GM12878 (cell line): ENCODE data around the gene PCCA. TPM values are rescaled to one million over a fixed set of nuclear protein-coding genes. Genes with fewer than 3 reads are reported as not detected.

Experiments used
- ATAC-seq: fragments of 200-7000 bp; cut with Tn5 transposase; 3 replicates; pipeline ENCODE4 v1.9.1; 2020; ENCODE audit warnings: mild to moderate bottlenecking, moderate library complexity
- BruUV-seq: library from RNA; stranded (reverse); fragments of 400-500 nt; replicated peaks from 2 replicates; lab custom pipeline; 2021; lab: Mats Ljungman, UMichigan
- CTCF ChIA-PET: fragments of 300-600 bp; sonication (Branson Sonifier 250); formaldehyde crosslinking; extraction: SDS; loops from one replicate; lab custom pipeline; 2021; ENCODE audit warnings: inconsistent platforms; lab: Yijun Ruan, JAX
- POLR2A ChIA-PET: fragments of 350-600 bp; formaldehyde crosslinking; extraction: SDS; loops from one replicate; lab custom pipeline; 2021; ENCODE audit warnings: inconsistent platforms; lab: Charles Lee
- RAD21 ChIA-PET: fragments of 300-600 bp; sonication (Branson Sonifier 250); formaldehyde crosslinking; loops from one replicate; lab custom pipeline; 2023; ENCODE audit warnings: antibody characterized with exemption; ENCODE audit not compliant: unreplicated experiment; lab: Charles Lee
- SMC1A ChIA-PET: fragments of 300-600 bp; sonication (Branson Sonifier 250); formaldehyde crosslinking; loops from one replicate; lab custom pipeline; 2023; ENCODE audit not compliant: unreplicated experiment, uncharacterized antibody; lab: Charles Lee
- DNase-seq: peaks from one replicate; pipeline ENCODE4 v3.0.0-alpha.2; 2011; ENCODE audit warnings: low read depth, low spot score
- FAIRE-seq: peaks from 3 replicates; lab custom pipeline; 2011; peaks lifted over from hg19 to GRCh38; lab: Jason Lieb, UNC
- H2AFZ ChIP-seq: 2 replicates; pipeline ENCODE4 v1.6.0; 2011; ENCODE audit warnings: low read depth, low read length, control low read depth; ENCODE audit not compliant: control insufficient read depth
- H3K27ac ChIP-seq: 2 replicates; pipeline ENCODE4 v1.5.1; 2011; ENCODE audit warnings: control low read depth; ENCODE audit not compliant: control insufficient read depth, insufficient read depth
- H3K27me3 ChIP-seq, 2 experiments: replicated peaks in 1 of 2; 2 replicates each; pipeline versions ENCODE4 v1.6.0 to v1.6.1; 2011; ENCODE audit warnings: low read length in 1 of 2; ENCODE audit not compliant: control insufficient read depth in 2 of 2, insufficient read depth in 2 of 2
- H3K36me3 ChIP-seq, 2 experiments: 2 replicates each; pipeline ENCODE4 v1.5.1; 2011; ENCODE audit warnings: low read length in 1 of 2; ENCODE audit not compliant: control insufficient read depth in 2 of 2, insufficient read depth in 2 of 2
- H3K4me1 ChIP-seq: 2 replicates; pipeline ENCODE4 v1.6.1; 2011; ENCODE audit warnings: mild to moderate bottlenecking, low read length, moderate library complexity, mixed read lengths; ENCODE audit not compliant: control insufficient read depth, insufficient read depth
- H3K4me2 ChIP-seq: 2 replicates; pipeline ENCODE4 v1.6.0; 2011; ENCODE audit warnings: control low read depth; ENCODE audit not compliant: control insufficient read depth, insufficient read depth
- H3K4me3 ChIP-seq: fragments of 200-600 bp; sonication (generic); 2 replicates; pipeline ENCODE4 v1.5.1; 2016
- H3K79me2 ChIP-seq: 2 replicates; pipeline ENCODE4 v1.6.0; 2011; ENCODE audit warnings: low read length; ENCODE audit not compliant: control insufficient read depth, insufficient read depth
- H3K9ac ChIP-seq: 2 replicates; pipeline ENCODE4 v1.8.0; 2011; ENCODE audit warnings: low read length, control low read depth, mixed read lengths; ENCODE audit not compliant: control insufficient read depth, insufficient read depth
- H3K9me3 ChIP-seq: replicated peaks from 3 replicates; pipeline ENCODE4 v1.5.1; 2011; ENCODE audit warnings: mild to moderate bottlenecking, low read length; ENCODE audit not compliant: control insufficient read depth, insufficient read depth
- H4K20me1 ChIP-seq: 2 replicates; pipeline ENCODE4 v1.6.0; 2011; ENCODE audit not compliant: control insufficient read depth, insufficient read depth
- ATF3 ChIP-seq: IDR thresholded peaks from 2 replicates; pipeline ENCODE4 v1.6.1; 2011; ENCODE audit warnings: low read depth, mild to moderate bottlenecking, low read length, moderate library complexity, borderline replicate concordance; ENCODE audit errors: extremely low read depth
- BCLAF1 ChIP-seq: fragments of 450-650 bp; IDR thresholded peaks from 2 replicates; pipeline ENCODE4 v1.6.1; 2017; ENCODE audit warnings: antibody characterized with exemption, mild to moderate bottlenecking, moderate library complexity
- BHLHE40 ChIP-seq, 2 experiments: fragments of 450-650 bp in 1 of 2; IDR thresholded peaks; 2 replicates each; pipeline ENCODE4 v1.6.1; 2011 to 2017; ENCODE audit warnings: low read depth in 2 of 2, borderline replicate concordance in 1 of 2, improper control_type of control experiment in 1 of 2, low read length in 1 of 2, mild to moderate bottlenecking in 1 of 2
- BRCA1 ChIP-seq: IDR thresholded peaks from 2 replicates; pipeline ENCODE4 v1.6.1; 2011; ENCODE audit warnings: low read depth, low read length, improper control_type of control experiment
- EGR1 ChIP-seq, 2 experiments: IDR thresholded peaks; 1 replicate in 1 of 2; 2 replicates in 1 of 2; pipeline ENCODE4 v1.6.1; 2011 to 2012; ENCODE audit warnings: low read depth in 2 of 2, low read length in 2 of 2, borderline replicate concordance in 1 of 2, mild to moderate bottlenecking in 1 of 2, moderate library complexity in 1 of 2
- LARP7 ChIP-seq: fragments of 450-650 bp; IDR thresholded peaks from 2 replicates; pipeline ENCODE4 v1.6.1; 2017; ENCODE audit warnings: mild to moderate bottlenecking
- PAX8 ChIP-seq: fragments of 450-650 bp; IDR thresholded peaks from 2 replicates; pipeline ENCODE4 v1.6.1; 2017; ENCODE audit warnings: mild to moderate bottlenecking, moderate library complexity
- RAD21 ChIP-seq: IDR thresholded peaks from 2 replicates; pipeline ENCODE4 v1.6.1; 2011; ENCODE audit warnings: mild to moderate bottlenecking, low read depth, low read length, moderate library complexity; ENCODE audit not compliant: insufficient read depth
- SKIL ChIP-seq: fragments of 450-650 bp; IDR thresholded peaks from 2 replicates; pipeline ENCODE4 v1.6.1; 2017; ENCODE audit warnings: mild to moderate bottlenecking, low read depth, inconsistent platforms; ENCODE audit not compliant: poor library complexity, severe bottlenecking
- SREBF2 ChIP-seq: IDR thresholded peaks from 2 replicates; pipeline ENCODE4 v1.6.1; 2012; ENCODE audit warnings: mild to moderate bottlenecking, low read length
- SRF ChIP-seq, 2 experiments: IDR thresholded peaks; 2 replicates each; pipeline ENCODE4 v1.6.1; 2011; ENCODE audit warnings: low read depth in 2 of 2, low read length in 2 of 2, mild to moderate bottlenecking in 1 of 2, moderate library complexity in 1 of 2
- ZBTB40 ChIP-seq: fragments of 450-650 bp; IDR thresholded peaks from 2 replicates; pipeline ENCODE4 v1.6.1; 2016; ENCODE audit warnings: mild to moderate bottlenecking, moderate library complexity, borderline replicate concordance
- ZZZ3 ChIP-seq: IDR thresholded peaks from 2 replicates; pipeline ENCODE4 v1.6.1; 2011; ENCODE audit warnings: low read depth; ENCODE audit not compliant: control insufficient read depth, insufficient read length
- WGBS: methylation state at CpG from one replicate; pipeline ENCODE4 v1.1.6; 2016; ENCODE audit warnings: low lambda C conversion rate; ENCODE audit not compliant: insufficient replicate concordance, insufficient coverage; ENCODE audit errors: missing lambda C conversion rate; 5-methylcytosine and 5-hydroxymethylcytosine counted together
- in situ Hi-C: fragments of 300-500 bp; cut with MboI; formaldehyde crosslinking; loops from 9 replicates; pipeline ENCODE4 v1.14.3; 2018; ENCODE audit warnings: mixed read lengths
- intact Hi-C: fragments of 100-400 bp; cut with micrococcal nuclease; formaldehyde crosslinking; loops from one replicate; pipeline ENCODE4 v1.14.2; 2022; ENCODE audit not compliant: unreplicated experiment
- polyA plus RNA-seq, 11 experiments: library from polyadenylated mRNA; depleted of rRNA in 4 of 11; unstranded in 6 of 11; stranded (reverse) in 5 of 11; fragments of >200 nt; fragmentation: Nextera tagmentation in 4 of 11; fragmentation: Illumina TruSeq in 1 of 11; extraction: Ambion mirVana in 4 of 11; extraction: Trizol in 1 of 11; gene quantifications; 1 replicate in 1 of 11; 2 replicates in 10 of 11; pipeline versions ENCODE4 v1.2.1 to v1.2.3, GENCODE V29; 2011 to 2016; ENCODE audit warnings: inconsistent platforms in 2 of 11, missing spikeins in 2 of 11, low read depth in 1 of 11
- total RNA-seq, 4 experiments: library from RNA; depleted of rRNA in 3 of 4; stranded (reverse); fragments of >200 nt in 3 of 4; fragmentation: Illumina TruSeq in 1 of 4; extraction: Trizol in 1 of 4; gene quantifications; 2 replicates each; pipeline versions ENCODE4 v1.2.1 to v1.2.3, GENCODE V29; 2013 to 2021

Gene PCCA
- total and polyA plus RNA-seq, 10 of the 15 experiments (the other 5 are each of a cell fraction or from before 2014, with no cell fraction given), result 5.9 to 18.2 (median 12.4) TPM

GRCh38 chr13:100495455-100495854 lies 406.6 kb downstream of the PCCA start:
- intact Hi-C loops, result no loop called here
- Histone ChIP-seq H3K36me3 (no peaks in the 10 kb centered on the region), H3K27ac (no peak overlapping the region), H3K4me2 (no peak overlapping the region), H3K9me3 (no peaks in the 10 kb centered on the region), H3K4me1 (no peaks in the 10 kb centered on the region), H4K20me1 (no peaks in the 10 kb centered on the region), H3K9ac (no peak overlapping the region), H3K79me2 (no peaks in the 10 kb centered on the region), H3K4me3 (no peak overlapping the region), H2AFZ (no peak overlapping the region), H3K27me3 (no peaks in the 10 kb centered on the region)
- DNase-seq (no peak), ATAC-seq (no peak), FAIRE-seq (no peak)
- ChIA-PET RAD21 (no interaction called here), SMC1A (interaction anchor here (1.3 kb wide), 1 partner anchor 10 kb away, joined by 3 read pairs; no protein-coding TSS in a partner anchor), CTCF (interaction anchor here (0.8 kb wide), 1 partner anchor 19 kb away, joined by 3 read pairs; no protein-coding TSS in a partner anchor), POLR2A (no interaction called here)
- WGBS, result 100% methylated on average over 1 of the region's 1 CpG
- no TSS peak for BruUV-seq
- in situ Hi-C loops, result no loop called here
- TF ChIP-seq BRCA1 (no peak), ZZZ3 (no peak), RAD21 (no peak), SRF (IDR thresholded peaks at IDR 0.05; ENCODE audit: low read depth in 2 of 2, low read length in 2 of 2) (no peak), ATF3 (no peak), SKIL (no peak), ZBTB40 (no peak), PAX8 (no peak), LARP7 (no peak), SREBF2 (no peak), BCLAF1 (no peak), EGR1 (IDR thresholded peaks at IDR 0.05; ENCODE audit: borderline replicate concordance in 1 of 2, low read depth in 2 of 2, low read length in 2 of 2) (no peak), BHLHE40 (IDR thresholded peaks at IDR 0.05; ENCODE audit: borderline replicate concordance in 1 of 2, low read depth in 2 of 2, low read length in 1 of 2) (no peak)
